DND-41 (cell line): Measurements from ENCODE around the gene CGB3.
A peak's percentile ranks its signal among the peaks of the same experiment; 100 is the strongest.
"Not testable (repeated sequence)": the region's sequence is repeated elsewhere in the genome, so short reads cannot be mapped to it uniquely, and the experiment has no call there.

Experiments used
- ATAC-seq: fragments of 200-7000 bp; cut with Tn5 transposase; 3 replicates; pipeline ENCODE4 v1.9.1; 2021; ENCODE audit warnings: low read depth; ENCODE audit not compliant: insufficient read depth
- DNase-seq: peaks from one replicate; pipeline ENCODE4 v3.0.0-alpha.2; 2020
- H2AFZ ChIP-seq: 2 replicates; pipeline ENCODE4 v1.6.0; 2012; ENCODE audit warnings: low read depth, low read length
- H3K27ac ChIP-seq: 2 replicates; pipeline ENCODE4 v1.5.1; 2012; ENCODE audit warnings: low read length, inconsistent platforms
- H3K27me3 ChIP-seq: fragments of 200-600 bp; sonication (generic); 2 replicates; pipeline ENCODE4 v1.6.0; 2012; ENCODE audit warnings: low read length, mild to moderate bottlenecking, inconsistent platforms; ENCODE audit not compliant: insufficient read depth, poor library complexity
- H3K36me3 ChIP-seq: 2 replicates; pipeline ENCODE4 v1.5.1; 2012; ENCODE audit warnings: low read length, inconsistent platforms; ENCODE audit not compliant: insufficient read depth
- H3K4me1 ChIP-seq: 2 replicates; pipeline ENCODE4 v1.5.1; 2012; ENCODE audit warnings: mild to moderate bottlenecking, low read length; ENCODE audit not compliant: insufficient read depth
- H3K4me2 ChIP-seq: 2 replicates; pipeline ENCODE4 v1.6.0; 2012; ENCODE audit warnings: mild to moderate bottlenecking, moderate library complexity, low read length, inconsistent platforms; ENCODE audit not compliant: insufficient read depth
- H3K4me3 ChIP-seq, 2 experiments: fragments of 200-600 bp in 1 of 2; shearing (Covaris generic) in 1 of 2; 2 replicates each; pipeline ENCODE4 v1.5.1; 2012 to 2016; ENCODE audit warnings: inconsistent platforms in 2 of 2, low read length in 2 of 2, mild to moderate bottlenecking in 2 of 2, low read depth in 1 of 2, moderate library complexity in 1 of 2
- H3K79me2 ChIP-seq: 2 replicates; pipeline ENCODE4 v1.6.0; 2012; ENCODE audit warnings: low read length, inconsistent platforms; ENCODE audit not compliant: insufficient read depth
- H3K9ac ChIP-seq: 2 replicates; pipeline ENCODE4 v1.6.0; 2012; ENCODE audit warnings: low read depth, mild to moderate bottlenecking, inconsistent platforms, low read length, moderate library complexity
- H3K9me3 ChIP-seq: 2 replicates; pipeline ENCODE4 v1.5.1; 2012; ENCODE audit warnings: low read length, moderate library complexity, mild to moderate bottlenecking, inconsistent platforms; ENCODE audit not compliant: insufficient read depth, severe bottlenecking
- H4K20me1 ChIP-seq: 2 replicates; pipeline ENCODE4 v1.6.0; 2012; ENCODE audit warnings: low read length; ENCODE audit not compliant: insufficient read depth
- TF ChIP-seq, protein P1 (sequence below): IDR thresholded peaks from 2 replicates; pipeline ENCODE4 v1.5.1; 2012; ENCODE audit warnings: borderline replicate concordance, low read length, moderate library complexity, mild to moderate bottlenecking; ENCODE audit not compliant: poor library complexity, severe bottlenecking; ENCODE audit errors: extremely low read depth

The CGB3 gene

DNA sequence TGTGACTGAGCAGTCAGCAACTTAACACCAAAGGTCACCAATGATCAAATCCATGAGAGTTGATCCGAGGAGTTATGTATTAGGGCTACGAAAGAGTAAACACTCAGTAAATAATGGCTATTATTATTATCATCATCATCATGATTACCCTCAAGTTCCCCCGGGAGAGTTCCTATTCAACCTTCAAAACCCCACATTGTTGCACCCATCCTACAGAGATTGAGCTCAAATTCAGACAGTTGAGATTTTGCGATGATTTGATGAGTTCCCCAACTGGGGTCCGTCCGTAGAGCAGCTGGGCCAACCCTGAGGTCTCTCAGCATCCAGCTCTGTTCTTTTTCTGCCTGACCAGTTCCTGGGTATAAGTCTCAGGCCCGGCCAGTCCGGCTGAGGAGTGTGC is 14.0 kb upstream of the CGB3 start:
- not testable (repeated sequence) for H3K27ac ChIP-seq

DNA sequence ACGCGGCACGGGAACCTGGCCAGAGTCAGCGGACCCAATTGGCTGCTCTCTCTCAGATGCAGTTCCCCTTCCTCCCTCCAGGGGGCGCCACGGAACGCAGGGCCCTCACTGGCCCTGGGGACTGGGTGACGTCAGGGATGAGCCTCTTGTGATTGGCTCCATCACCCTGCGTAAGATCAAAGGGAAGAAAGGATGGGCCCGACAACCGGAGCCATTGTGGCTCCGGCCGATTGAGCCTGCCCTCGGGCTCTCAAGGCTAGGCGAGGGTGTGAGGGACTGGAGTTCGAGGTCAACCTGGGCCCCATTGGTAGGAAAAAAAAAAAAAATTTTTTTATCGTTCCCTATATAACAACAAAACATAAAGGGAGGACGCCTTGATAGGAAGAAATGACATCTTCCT is 12.7 kb upstream of the CGB3 start, which contains the start of gene CGB1:
Gene CGB1, minus strand, starts transcription at position 81 of the 400 bp plus-strand sequence. CDS start 184 bp downstream, outside the sequence.
- H3K36me3 ChIP-seq, result not testable (repeated sequence)
- peak; percentile 54 for DNase-seq

More for the DNA sequence above, 14.0 kb upstream of the CGB3 start:
- H3K4me3 ChIP-seq, H3K4me2 ChIP-seq, ATAC-seq, H3K9me3 ChIP-seq, DNase-seq, H2AFZ ChIP-seq, H3K9ac ChIP-seq, H3K4me1 ChIP-seq, H3K27me3 ChIP-seq, H4K20me1 ChIP-seq, H3K36me3 ChIP-seq, H3K79me2 ChIP-seq: not testable (repeated sequence)

DNA sequence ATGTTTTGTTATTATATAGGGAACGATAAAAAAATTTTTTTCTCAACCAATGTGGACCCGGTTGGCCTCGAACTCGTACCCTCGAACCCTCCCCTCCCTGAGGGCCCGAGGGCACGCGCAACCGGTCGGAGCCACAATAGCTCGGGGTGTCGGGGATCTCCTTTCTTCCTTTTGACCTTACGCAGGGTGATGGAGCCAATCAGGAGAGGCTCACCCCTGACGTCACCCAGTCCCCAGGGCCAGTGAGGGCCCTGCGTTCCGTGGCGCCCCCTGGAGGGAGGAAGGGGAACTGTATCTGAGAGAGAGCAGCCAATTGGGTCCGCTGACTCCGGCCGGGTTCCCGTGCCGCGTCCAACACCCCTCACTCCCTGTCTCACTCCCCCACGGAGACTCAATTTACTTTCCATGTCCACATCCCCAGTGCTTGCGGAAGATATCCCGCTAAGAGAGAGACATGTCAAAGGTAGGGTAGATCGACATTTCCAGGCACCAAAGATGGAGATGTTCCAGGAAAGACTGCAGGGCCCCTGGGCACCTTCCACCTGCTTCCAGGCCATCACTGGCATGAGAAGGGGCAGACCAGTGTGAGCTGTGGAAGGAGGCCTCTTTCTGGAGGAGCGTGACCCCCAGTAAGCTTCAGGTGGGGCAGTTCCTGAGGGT is 7.6 kb upstream of the CGB3 start, which contains the start of gene CGB2:
Gene CGB2, plus strand, starts transcription at position 249 of the 660 bp plus-strand sequence. Its CDS starts 206 bp downstream, at position 455.
- H3K79me2 ChIP-seq, H3K27ac ChIP-seq, H3K9me3 ChIP-seq, H3K4me3 ChIP-seq, H3K4me1 ChIP-seq, H2AFZ ChIP-seq, H3K27me3 ChIP-seq, H3K4me2 ChIP-seq, H3K9ac ChIP-seq, H3K36me3 ChIP-seq, ATAC-seq, H4K20me1 ChIP-seq: not testable (repeated sequence)
- peak; percentile 38 for DNase-seq
- TF ChIP-seq, protein P1, sequence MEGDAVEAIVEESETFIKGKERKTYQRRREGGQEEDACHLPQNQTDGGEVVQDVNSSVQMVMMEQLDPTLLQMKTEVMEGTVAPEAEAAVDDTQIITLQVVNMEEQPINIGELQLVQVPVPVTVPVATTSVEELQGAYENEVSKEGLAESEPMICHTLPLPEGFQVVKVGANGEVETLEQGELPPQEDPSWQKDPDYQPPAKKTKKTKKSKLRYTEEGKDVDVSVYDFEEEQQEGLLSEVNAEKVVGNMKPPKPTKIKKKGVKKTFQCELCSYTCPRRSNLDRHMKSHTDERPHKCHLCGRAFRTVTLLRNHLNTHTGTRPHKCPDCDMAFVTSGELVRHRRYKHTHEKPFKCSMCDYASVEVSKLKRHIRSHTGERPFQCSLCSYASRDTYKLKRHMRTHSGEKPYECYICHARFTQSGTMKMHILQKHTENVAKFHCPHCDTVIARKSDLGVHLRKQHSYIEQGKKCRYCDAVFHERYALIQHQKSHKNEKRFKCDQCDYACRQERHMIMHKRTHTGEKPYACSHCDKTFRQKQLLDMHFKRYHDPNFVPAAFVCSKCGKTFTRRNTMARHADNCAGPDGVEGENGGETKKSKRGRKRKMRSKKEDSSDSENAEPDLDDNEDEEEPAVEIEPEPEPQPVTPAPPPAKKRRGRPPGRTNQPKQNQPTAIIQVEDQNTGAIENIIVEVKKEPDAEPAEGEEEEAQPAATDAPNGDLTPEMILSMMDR, result peak; percentile 49

More for the DNA sequence above, 12.7 kb upstream of the CGB3 start, which contains the start of gene CGB1:
- TF ChIP-seq, protein P1, result peak; percentile 69
- H2AFZ ChIP-seq, H4K20me1 ChIP-seq, H3K4me2 ChIP-seq, H3K9ac ChIP-seq, H3K9me3 ChIP-seq, H3K27me3 ChIP-seq, H3K4me3 ChIP-seq, H3K27ac ChIP-seq, H3K4me1 ChIP-seq, H3K79me2 ChIP-seq: not testable (repeated sequence)
- ATAC-seq, result peak; percentile 45; the same call in 1 of the 3 replicates

DNA sequence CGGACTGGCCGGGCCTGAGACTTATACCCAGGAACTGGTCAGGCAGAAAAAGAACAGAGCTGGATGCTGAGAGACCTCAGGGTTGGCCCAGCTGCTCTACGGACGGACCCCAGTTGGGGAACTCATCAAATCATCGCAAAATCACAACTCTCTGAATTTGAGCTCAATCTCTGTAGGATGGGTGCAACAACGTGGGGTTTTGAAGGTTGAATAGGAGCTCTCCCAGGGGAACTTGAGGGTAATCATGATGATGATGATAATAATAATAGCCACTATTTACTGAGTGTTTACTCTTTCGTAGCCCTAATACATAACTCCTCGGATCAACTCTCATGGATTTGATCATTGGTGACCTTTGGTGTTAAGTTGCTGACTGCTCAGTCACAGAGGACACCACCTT is 6.2 kb upstream of the CGB3 start:
- H2AFZ ChIP-seq, H3K4me3 ChIP-seq, H3K9me3 ChIP-seq, H3K27me3 ChIP-seq, H3K4me2 ChIP-seq, DNase-seq, H3K36me3 ChIP-seq, H3K9ac ChIP-seq, H3K27ac ChIP-seq, H3K4me1 ChIP-seq, H4K20me1 ChIP-seq, H3K79me2 ChIP-seq, ATAC-seq: not testable (repeated sequence)

DNA sequence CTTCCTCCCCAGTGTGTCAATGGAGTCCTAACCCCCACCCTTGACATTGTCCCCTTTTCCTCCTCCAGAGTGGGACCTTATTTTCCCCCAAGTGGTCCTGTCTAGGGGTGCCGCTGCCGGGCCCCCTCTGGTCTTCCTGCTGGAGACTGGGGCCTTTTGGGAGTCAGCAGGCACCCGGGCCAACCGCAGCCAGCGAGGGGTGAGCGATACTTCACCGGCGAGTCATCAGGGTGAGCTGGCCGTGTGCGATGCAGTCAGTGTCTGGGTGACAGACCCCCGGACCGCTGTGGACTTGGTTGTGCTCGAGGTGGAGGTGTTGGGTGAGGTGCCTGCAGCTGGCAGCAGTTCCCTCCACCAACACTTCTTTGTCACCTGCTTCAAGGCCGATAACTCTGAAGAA is 5.6 kb upstream of the CGB3 start:
- not testable (repeated sequence) for H3K9ac ChIP-seq, H3K4me3 ChIP-seq, H3K27me3 ChIP-seq, H3K79me2 ChIP-seq, H4K20me1 ChIP-seq, ATAC-seq, H3K27ac ChIP-seq, H2AFZ ChIP-seq, H3K36me3 ChIP-seq, DNase-seq, H3K4me2 ChIP-seq, H3K9me3 ChIP-seq, H3K4me1 ChIP-seq

DNA sequence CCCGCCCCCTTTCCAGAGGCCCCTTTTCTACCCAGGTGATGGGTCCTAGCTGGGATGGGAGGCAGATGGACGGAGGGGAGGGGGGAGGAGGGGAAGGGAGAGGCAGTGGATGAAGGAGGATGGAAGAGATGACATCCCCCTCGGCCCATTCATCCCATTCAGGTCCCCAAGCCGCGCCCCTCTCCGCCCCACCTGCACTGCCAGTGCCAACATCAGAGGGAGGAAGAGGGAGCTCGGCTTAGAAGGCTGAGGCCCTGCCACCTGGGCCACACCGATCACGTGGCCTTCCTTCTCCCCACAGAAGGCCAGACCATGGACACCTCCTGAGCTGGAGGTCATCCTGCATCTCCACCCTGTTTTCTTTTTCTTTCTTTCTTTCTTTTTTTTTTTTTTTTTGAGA is 4.6 kb upstream of the CGB3 start:
- not testable (repeated sequence) for H3K9ac ChIP-seq, H3K27me3 ChIP-seq, H3K36me3 ChIP-seq, H3K9me3 ChIP-seq, H3K4me3 ChIP-seq, ATAC-seq, H3K4me2 ChIP-seq, DNase-seq, H2AFZ ChIP-seq, H3K4me1 ChIP-seq, H3K79me2 ChIP-seq, H3K27ac ChIP-seq, H4K20me1 ChIP-seq

DNA sequence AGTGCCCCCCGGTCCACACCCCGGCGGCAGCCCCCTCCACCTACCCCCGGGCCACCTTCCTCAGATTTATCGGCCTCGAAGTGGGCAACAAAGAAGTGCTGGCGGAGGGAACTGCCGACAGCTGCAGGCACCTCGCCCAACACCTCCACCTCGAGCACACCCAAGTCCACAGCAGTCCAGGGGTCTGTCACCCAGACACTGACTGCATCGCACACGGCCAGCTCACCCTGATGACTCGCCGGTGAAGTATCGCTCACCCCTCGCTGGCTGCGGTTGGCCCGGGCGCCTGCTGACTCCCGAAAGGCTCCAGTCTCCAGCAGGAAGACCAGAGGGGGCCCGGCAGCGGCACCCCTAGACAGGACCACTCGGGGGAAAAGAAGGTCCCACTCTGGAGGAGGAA is 1.5 kb upstream of the CGB3 start:
- H4K20me1 ChIP-seq, H3K27ac ChIP-seq, H3K4me3 ChIP-seq, H3K27me3 ChIP-seq, H3K9me3 ChIP-seq, DNase-seq, H3K4me1 ChIP-seq, H2AFZ ChIP-seq, ATAC-seq, H3K4me2 ChIP-seq, H3K9ac ChIP-seq, H3K79me2 ChIP-seq, H3K36me3 ChIP-seq: not testable (repeated sequence)
